Natural killer cell (primary cell): ENCODE data around the gene HOXC9. TPM values are rescaled to one million over a fixed set of nuclear protein-coding genes. Genes with fewer than 3 reads are reported as not detected.

Experiments
- ATAC-seq, 3 donors: fragments of 150-1000 bp in 2 of 3; fragments of 200-7000 bp in 1 of 3; cut with Tn5 transposase; 1 replicate in 1 of 3; 2 replicates in 2 of 3; pipeline ENCODE4 v1.10.0; 2021; ENCODE audit warnings: mild to moderate bottlenecking in 2 of 3, moderate library complexity in 2 of 3
- DNase-seq, 2 donors: peaks; one replicate each; pipeline versions ENCODE4 v3.0.0 to v3.0.0-alpha.2; 2013 to 2021; ENCODE audit warnings: mixed read lengths in 1 of 2
- H3K27ac ChIP-seq: one replicate; pipeline ENCODE4 v1.5.1; 2013; ENCODE audit warnings: mild to moderate bottlenecking, low read length
- H3K27me3 ChIP-seq: one replicate; pipeline ENCODE4 v1.6.1; 2013; ENCODE audit warnings: low read length; ENCODE audit not compliant: control insufficient read depth, insufficient read depth
- H3K36me3 ChIP-seq: one replicate; pipeline ENCODE4 v1.6.1; 2013; ENCODE audit warnings: low read length; ENCODE audit not compliant: control insufficient read depth, insufficient read depth
- H3K4me1 ChIP-seq: one replicate; pipeline ENCODE4 v1.6.1; 2013; ENCODE audit warnings: low read length; ENCODE audit not compliant: control insufficient read depth, insufficient read depth
- H3K4me3 ChIP-seq: one replicate; pipeline ENCODE4 v1.5.1; 2013; ENCODE audit warnings: low read length
- H3K9me3 ChIP-seq: one replicate; pipeline ENCODE4 v1.6.1; 2013; ENCODE audit warnings: low read length; ENCODE audit not compliant: control insufficient read depth, insufficient read depth
- H3K27ac Mint-ChIP-seq, 2 donors: one replicate each; pipeline ENCODE4 v1.8.0; 2022; ENCODE audit warnings: mild to moderate bottlenecking in 2 of 2, mixed read lengths in 2 of 2, moderate library complexity in 1 of 2
- H3K27me3 Mint-ChIP-seq, 2 donors: one replicate each; pipeline ENCODE4 v1.8.0; 2022; ENCODE audit warnings: low read depth in 2 of 2, mixed read lengths in 2 of 2
- H3K36me3 Mint-ChIP-seq: one replicate; pipeline ENCODE4 v1.8.0; 2022; ENCODE audit warnings: mixed read lengths
- H3K4me1 Mint-ChIP-seq, 2 donors: one replicate each; pipeline ENCODE4 v1.8.0; 2022; ENCODE audit warnings: mixed read lengths in 2 of 2
- H3K4me3 Mint-ChIP-seq: one replicate; pipeline ENCODE4 v1.8.0; 2022; ENCODE audit warnings: mild to moderate bottlenecking, moderate library complexity, mixed read lengths
- H3K9me3 Mint-ChIP-seq, 2 donors: one replicate each; pipeline ENCODE4 v1.8.0; 2022; ENCODE audit warnings: mixed read lengths in 2 of 2
- WGBS: methylation state at CpG from one replicate; pipeline ENCODE4 v1.1.7; 2013; ENCODE audit warnings: missing lambda C conversion rate; ENCODE audit not compliant: insufficient coverage; 5-methylcytosine and 5-hydroxymethylcytosine counted together
- intact Hi-C: fragments of 100-400 bp; cut with micrococcal nuclease; formaldehyde crosslinking; loops from one replicate; pipeline ENCODE4 v1.14.2; 2022
- total RNA-seq, 4 donors: library from RNA; stranded (reverse); fragments of 120-200 nt in 1 of 4; gene quantifications; one replicate each; pipeline versions ENCODE4 v1.2.3 to v1.2.4, GENCODE V29; 2013 to 2022
- TF ChIP-seq, protein P1 (sequence below): fragments of 200-600 bp; IDR thresholded peaks from one replicate; pipeline ENCODE4 v1.8.0; 2022; ENCODE audit warnings: antibody characterized with exemption

The HOXC9 gene
- total RNA-seq, 3 donors from 2014 or later (not counting 1 experiment from before 2014, with no cell fraction given): not detected

DNA sequence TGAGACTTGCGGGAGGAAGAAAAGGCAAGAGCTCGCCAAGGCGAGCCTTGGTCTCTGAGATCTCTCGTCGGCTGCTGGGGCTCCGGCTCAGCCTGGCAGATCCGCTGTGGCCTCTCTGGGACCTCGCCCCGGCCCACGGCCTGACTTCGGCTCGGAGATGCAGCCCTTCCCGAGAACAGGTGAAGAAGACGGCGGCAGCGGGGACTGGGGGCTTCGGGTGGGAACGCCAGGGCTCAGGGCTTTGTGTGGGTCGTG lies 6.0 kb upstream of the HOXC9 start:
- H3K9me3 ChIP-seq: peaks cover 3% of the 10 kb centered on the region
- WGBS: 11% methylated on average over 19 of the region's 19 CpGs
- H3K27me3 Mint-ChIP-seq: peaks cover 81 to 92% of the 10 kb centered on the region in 2 donors
- TF ChIP-seq, protein P1, sequence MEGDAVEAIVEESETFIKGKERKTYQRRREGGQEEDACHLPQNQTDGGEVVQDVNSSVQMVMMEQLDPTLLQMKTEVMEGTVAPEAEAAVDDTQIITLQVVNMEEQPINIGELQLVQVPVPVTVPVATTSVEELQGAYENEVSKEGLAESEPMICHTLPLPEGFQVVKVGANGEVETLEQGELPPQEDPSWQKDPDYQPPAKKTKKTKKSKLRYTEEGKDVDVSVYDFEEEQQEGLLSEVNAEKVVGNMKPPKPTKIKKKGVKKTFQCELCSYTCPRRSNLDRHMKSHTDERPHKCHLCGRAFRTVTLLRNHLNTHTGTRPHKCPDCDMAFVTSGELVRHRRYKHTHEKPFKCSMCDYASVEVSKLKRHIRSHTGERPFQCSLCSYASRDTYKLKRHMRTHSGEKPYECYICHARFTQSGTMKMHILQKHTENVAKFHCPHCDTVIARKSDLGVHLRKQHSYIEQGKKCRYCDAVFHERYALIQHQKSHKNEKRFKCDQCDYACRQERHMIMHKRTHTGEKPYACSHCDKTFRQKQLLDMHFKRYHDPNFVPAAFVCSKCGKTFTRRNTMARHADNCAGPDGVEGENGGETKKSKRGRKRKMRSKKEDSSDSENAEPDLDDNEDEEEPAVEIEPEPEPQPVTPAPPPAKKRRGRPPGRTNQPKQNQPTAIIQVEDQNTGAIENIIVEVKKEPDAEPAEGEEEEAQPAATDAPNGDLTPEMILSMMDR: no peak
- peaks cover 46% of the 10 kb centered on the region for H3K4me1 ChIP-seq
- H3K9me3 Mint-ChIP-seq: no peaks in the 10 kb centered on the region
- intact Hi-C loops: no loop called here
- DNase-seq (no peak), ATAC-seq (no peak)
- peaks cover 95% of the 10 kb centered on the region for H3K27me3 ChIP-seq
- peak overlapping the region in 1 of 2 donors; percentile 63 for H3K27ac Mint-ChIP-seq
- peaks cover 5% of the 10 kb centered on the region for H3K36me3 Mint-ChIP-seq
- H3K4me3 ChIP-seq: no peak overlapping the region
- H3K4me3 Mint-ChIP-seq: peak overlapping the region; percentile 74
- no peaks in the 10 kb centered on the region for H3K36me3 ChIP-seq
- H3K27ac ChIP-seq: no peak overlapping the region
- H3K4me1 Mint-ChIP-seq: peaks cover 58 to 64% of the 10 kb centered on the region in 2 donors

GRCh38 chr12:53994264-53995001 lies 5.5 kb upstream of the HOXC9 start:
- TF ChIP-seq, protein P1: no peak
- no peaks in the 10 kb centered on the region for H3K9me3 Mint-ChIP-seq
- WGBS: 6% methylated on average over 59 of the region's 60 CpGs
- H3K4me3 Mint-ChIP-seq: peak overlapping the region; percentile 91
- H3K27me3 ChIP-seq: peaks cover 94% of the 10 kb centered on the region
- peaks cover 5% of the 10 kb centered on the region for H3K36me3 Mint-ChIP-seq
- no peaks in the 10 kb centered on the region for H3K36me3 ChIP-seq
- no peak overlapping the region for H3K4me3 ChIP-seq
- peaks cover 42% of the 10 kb centered on the region for H3K4me1 ChIP-seq
- H3K9me3 ChIP-seq: peaks cover 3% of the 10 kb centered on the region
- H3K27ac Mint-ChIP-seq: peak overlapping the region in 1 of 2 donors; percentile 63
- no peak for DNase-seq
- H3K4me1 Mint-ChIP-seq: peaks cover 53 to 59% of the 10 kb centered on the region in 2 donors
- ATAC-seq: peak in 2 of 3 donors; percentile 20 to 44
- no peak overlapping the region for H3K27ac ChIP-seq
- intact Hi-C loops: loop anchor here (5.0 kb wide), 2 partner anchors 37 to 38 kb away; partner anchors contain the start of gene HOXC5
- H3K27me3 Mint-ChIP-seq: peaks cover 78 to 89% of the 10 kb centered on the region in 2 donors

- peaks cover 49 to 53% of the 10 kb centered on the region in 2 donors for H3K4me1 Mint-ChIP-seq
- intact Hi-C loops: loop anchor here (5.0 kb wide), 2 partner anchors 37 to 38 kb away; partner anchors contain the start of gene HOXC5
- TF ChIP-seq, protein P1: no peak
Observed at GRCh38 chr12:53995002-53995377, 5.0 kb upstream of the HOXC9 start.

More at GRCh38 chr12:53995002-53995377, 5.0 kb upstream of the HOXC9 start:
- Histone ChIP-seq H3K27ac (no peak overlapping the region), H3K36me3 (no peaks in the 10 kb centered on the region), H3K9me3 (peaks cover 3% of the 10 kb centered on the region), H3K4me1 (peaks cover 45% of the 10 kb centered on the region), H3K4me3 (peak overlapping the region; percentile 43), H3K27me3 (peaks cover 94% of the 10 kb centered on the region)
- peaks cover 76 to 89% of the 10 kb centered on the region in 2 donors for H3K27me3 Mint-ChIP-seq
- peak overlapping the region in 1 of 2 donors; percentile 29 for H3K27ac Mint-ChIP-seq
- no peak for DNase-seq
- ATAC-seq: peak in 1 of 3 donors; percentile 20
- no peaks in the 10 kb centered on the region for H3K9me3 Mint-ChIP-seq
- peak overlapping the region; percentile 91 for H3K4me3 Mint-ChIP-seq
- H3K36me3 Mint-ChIP-seq: peaks cover 4% of the 10 kb centered on the region
- WGBS: 4% methylated on average over 17 of the region's 17 CpGs
